CD4-positive, alpha-beta T cell treated with Interferon alpha-2 for 1 hour (primary cell): Measurements from ENCODE around the gene ARIH1.
A peak's percentile ranks its signal among the peaks of the same experiment; 100 is the strongest.
"Not testable (repeated sequence)": the region's sequence is repeated elsewhere in the genome, so short reads cannot be mapped to it uniquely, and the experiment has no call there.

Source experiments
- DNase-seq, 2 donors: peaks; one replicate each; pipeline ENCODE4 v3.0.0-alpha.2; 2020 to 2022

The ARIH1 gene

DNA sequence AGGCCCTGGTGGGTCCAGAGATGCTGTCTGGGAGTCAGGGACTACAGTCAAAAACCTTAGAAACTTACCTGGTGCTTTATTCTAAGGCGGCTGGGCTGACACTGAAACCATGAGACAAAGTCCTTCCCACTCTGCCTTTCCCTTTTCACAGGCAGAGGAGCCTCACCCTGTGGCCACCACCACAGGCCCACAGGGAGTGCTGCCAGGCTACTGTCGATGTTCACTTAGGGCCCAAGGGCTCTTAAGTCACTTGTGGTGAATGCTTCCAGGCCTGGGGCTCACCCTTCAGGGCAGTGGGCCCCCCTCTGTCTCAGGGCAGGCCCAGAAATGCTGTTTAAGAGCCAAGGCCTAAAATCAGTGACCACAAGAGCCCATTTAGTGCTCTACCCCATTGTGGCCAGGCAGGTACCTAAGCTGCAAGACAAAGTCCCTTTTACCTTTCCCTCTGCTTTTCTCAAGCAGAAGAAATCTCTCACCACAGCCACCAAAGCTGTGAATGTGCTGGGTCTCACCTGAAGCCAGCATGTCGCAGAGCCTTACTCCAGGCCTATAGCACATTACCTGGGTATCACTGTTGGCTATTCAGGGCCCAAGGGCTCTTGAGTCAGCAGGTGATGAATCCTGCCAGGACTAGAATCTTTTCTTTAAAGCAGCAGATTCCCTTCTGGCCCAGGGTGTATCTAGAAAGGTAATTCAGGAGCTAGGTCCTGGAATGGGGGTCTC lies 140.8 kb downstream of the ARIH1 start:
- DNase-seq: no peak

DNA sequence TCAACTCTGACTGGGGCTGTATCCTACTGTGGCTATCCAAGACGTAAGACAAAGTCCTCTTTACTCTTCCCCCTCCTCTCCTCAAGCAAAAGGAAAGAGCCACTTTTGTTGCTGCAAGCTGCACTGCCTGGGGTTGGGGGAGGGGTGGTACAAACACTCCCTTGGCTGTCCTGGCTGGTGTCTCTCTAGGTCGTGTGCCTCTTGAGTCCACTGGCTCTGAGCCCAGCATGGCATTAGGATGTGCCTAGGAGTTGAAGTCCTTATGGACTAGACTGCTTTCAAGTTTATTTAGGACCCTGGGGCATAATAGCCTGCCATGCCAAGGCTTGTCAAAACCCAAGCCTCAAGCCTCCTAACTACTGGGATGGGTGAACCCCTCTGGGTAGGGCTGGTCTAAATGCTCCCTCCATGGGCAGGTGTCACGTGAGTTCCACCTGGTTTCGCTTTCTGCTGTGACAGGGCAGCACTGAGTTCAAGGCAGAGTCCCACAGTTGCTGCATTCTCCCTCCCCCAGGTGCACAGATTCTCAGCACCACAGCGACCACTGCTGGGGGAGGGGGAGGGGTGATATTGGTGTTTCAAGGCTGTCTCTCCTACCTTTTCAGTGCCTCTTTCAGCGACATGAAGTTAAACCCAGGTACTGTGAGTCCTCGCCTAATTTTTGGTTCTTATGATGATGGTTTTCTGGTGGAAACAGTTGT lies 141.6 kb downstream of the ARIH1 start:
- DNase-seq: peak in 1 of 2 donors; percentile 30

DNA sequence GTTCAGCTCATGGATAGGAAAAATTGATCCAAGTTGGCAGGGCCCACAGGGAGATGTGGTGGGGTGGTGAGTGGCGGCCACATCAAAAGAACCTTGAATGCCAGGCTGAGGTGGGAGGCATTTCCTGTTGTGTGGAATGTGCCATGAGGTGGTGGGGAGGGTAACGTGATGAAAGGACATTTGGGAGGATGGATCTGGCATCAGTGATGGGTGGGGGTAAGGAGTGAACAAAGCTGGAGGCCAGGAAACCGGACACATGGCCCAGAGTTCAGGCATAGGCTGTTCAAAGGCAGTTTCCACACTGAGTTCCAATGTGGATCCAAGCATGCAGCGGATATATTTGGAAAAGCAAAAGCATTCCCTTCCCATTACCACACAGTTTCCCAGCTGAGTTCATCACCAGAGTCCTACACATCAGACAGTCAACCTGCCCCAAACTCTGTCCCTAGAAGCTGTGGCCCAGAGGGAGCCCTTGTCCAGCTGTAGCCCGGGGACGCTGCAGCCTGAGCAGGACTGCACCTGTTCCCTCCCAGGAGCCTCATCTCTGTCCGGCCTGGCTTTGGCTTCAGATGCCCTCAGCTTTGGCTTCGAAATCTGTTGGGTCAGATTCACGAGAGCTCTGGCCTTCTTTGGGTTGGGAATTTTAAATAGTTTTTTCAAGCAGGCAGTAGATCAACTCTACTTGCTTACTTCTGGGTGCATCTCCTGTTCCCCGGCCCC lies 142.5 kb downstream of the ARIH1 start:
- DNase-seq: no peak

- DNase-seq: not testable (repeated sequence)
These were observed 149.7 kb downstream of the ARIH1 start for GRCh38 chr15:72623854-72624253.

GRCh38 chr15:72626153-72626552 lies 152.0 kb downstream of the ARIH1 start:
- DNase-seq: not testable (repeated sequence)

- not testable (repeated sequence) for DNase-seq
These were observed 154.3 kb downstream of the ARIH1 start for GRCh38 chr15:72628249-72629067.

- not testable (repeated sequence) for DNase-seq
These were observed 155.0 kb downstream of the ARIH1 start for GRCh38 chr15:72629068-72629570.

DNA sequence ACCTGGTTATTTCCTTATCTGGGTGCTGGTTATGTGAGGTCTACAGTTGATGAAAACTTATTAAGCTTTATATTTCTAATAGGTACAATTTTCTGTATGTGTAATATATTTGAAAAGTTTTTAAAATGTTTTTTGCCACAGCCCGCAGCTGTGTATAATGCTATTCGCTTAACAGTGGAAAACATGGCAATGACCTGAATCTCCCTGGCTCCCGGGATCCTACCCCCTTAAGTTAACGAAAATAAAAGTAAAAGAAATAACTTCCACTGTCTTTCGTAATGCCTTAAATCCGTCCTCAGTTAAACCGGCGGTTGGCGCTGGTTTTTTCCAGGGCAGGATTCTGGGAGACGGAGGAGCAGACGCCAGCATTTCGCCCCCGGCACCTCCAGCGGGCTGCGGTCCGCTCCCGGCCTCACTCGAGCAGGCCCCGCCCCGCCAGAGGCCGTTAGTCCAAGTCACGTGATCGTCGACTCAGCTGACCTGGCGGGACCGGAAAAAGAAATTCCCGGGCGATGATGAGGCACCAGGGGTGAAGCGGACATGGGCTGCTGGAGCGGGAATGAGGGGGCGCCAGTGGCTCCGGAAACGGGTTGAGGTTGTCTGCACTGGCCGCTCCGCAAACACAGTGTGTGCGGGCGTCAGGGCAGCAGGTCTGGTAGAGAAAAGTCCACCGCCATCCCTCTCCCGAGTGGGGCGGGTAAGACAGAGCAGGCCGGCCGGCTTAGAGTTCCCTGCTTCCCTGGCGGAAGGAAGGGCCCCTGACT lies 162.6 kb downstream of the ARIH1 start:
- peak; percentile 65 to 68 for DNase-seq

DNA sequence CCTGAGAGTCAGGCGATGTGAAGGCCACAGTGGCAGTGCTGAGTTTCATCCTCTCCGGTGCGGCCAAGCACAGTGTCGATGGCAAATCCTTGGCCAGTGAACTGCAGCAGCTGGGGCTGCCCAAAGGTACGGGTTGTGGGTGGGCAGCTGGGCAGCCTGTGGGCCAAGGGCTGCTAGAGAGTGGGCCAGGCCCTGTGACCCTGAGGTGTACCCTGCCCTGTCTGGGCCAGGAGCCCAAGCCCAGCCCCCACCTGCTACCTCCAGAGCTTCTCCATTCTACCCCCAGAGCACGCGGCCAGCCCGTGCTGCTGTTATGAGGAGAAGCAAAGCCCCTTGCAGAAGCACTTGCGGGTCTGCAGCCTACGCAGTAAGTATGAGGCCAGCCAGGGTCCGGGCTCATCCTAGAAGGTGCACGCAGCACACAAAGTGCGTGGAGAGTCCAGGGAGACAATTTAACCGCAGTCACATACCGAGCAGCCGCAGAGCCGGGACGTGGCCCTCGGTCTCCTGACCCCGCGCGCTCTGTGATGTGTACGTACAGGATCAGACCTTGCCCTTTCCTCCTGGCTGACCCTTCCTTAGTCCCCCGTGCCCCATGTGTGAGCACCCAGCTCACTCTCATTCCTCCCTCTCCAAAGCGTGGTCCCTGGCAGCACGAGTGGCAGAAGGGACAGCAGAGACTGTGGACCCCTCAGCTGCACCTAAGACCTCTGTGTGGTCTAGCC lies 165.8 kb downstream of the ARIH1 start:
- DNase-seq: not testable (repeated sequence)

DNA sequence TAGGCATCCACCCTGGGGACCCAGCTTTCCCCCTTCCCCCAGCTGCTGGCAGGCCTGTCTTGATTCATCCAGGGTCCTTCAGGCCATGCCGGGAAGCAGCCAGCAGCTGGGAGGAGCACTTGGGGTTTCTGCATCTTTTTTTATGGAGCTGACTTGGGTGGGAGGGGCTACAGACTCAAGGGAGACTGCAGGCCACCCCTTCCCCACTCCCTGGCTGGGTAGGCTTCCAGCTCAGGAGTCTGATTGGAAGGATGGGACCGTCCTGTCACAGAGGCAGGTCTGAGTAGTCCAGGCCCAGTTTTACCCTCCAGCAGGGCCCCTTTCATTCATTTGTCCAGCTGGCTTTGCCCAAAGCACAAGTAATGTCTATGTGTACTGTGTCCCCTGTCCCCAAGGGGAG lies 168.1 kb downstream of the ARIH1 start:
- not testable (repeated sequence) for DNase-seq

- not testable (repeated sequence) for DNase-seq
These were observed 174.6 kb downstream of the ARIH1 start for GRCh38 chr15:72648631-72649253.
